DOHH2 (cell line): ENCODE measurements around the gene TCIRG1.

ENCODE experiments used
- H3F3A ChIP-seq: fragments of 200-600 bp; sonication (generic), shearing (Covaris generic); 2 replicates; pipeline ENCODE4 v1.6.0; 2016; ENCODE audit warnings: antibody characterized with exemption, mild to moderate bottlenecking; ENCODE audit not compliant: control insufficient read depth, insufficient read depth
- H3K27ac ChIP-seq: fragments of 200-600 bp; sonication (generic); 2 replicates; pipeline ENCODE4 v1.5.1; 2014; ENCODE audit warnings: low read depth, mild to moderate bottlenecking, low read length, moderate library complexity
- H3K27me3 ChIP-seq: fragments of 200-600 bp; sonication (generic); 2 replicates; pipeline ENCODE4 v1.6.1; 2014; ENCODE audit warnings: mild to moderate bottlenecking, low read length, mixed read lengths; ENCODE audit not compliant: control insufficient read depth
- H3K36me3 ChIP-seq: fragments of 200-600 bp; sonication (generic); 2 replicates; pipeline ENCODE4 v1.6.1; 2014; ENCODE audit warnings: mild to moderate bottlenecking, low read length, moderate library complexity, mixed read lengths; ENCODE audit not compliant: control insufficient read depth
- H3K4me1 ChIP-seq: fragments of 200-600 bp; sonication (generic); 2 replicates; pipeline ENCODE4 v1.6.1; 2014; ENCODE audit warnings: mild to moderate bottlenecking, low read length, mixed read lengths; ENCODE audit not compliant: control insufficient read depth
- H3K4me2 ChIP-seq: fragments of 200-600 bp; sonication (generic); 2 replicates; pipeline ENCODE4 v1.6.0; 2014; ENCODE audit warnings: mild to moderate bottlenecking, low read length, moderate library complexity
- H3K4me3 ChIP-seq: fragments of 200-600 bp; sonication (generic); 2 replicates; pipeline ENCODE4 v1.5.1; 2014; ENCODE audit warnings: mild to moderate bottlenecking, low read length, mixed read lengths
- H3K79me2 ChIP-seq: fragments of 200-600 bp; sonication (generic); 2 replicates; pipeline ENCODE4 v1.6.1; 2014; ENCODE audit warnings: mild to moderate bottlenecking, low read length, mixed read lengths; ENCODE audit not compliant: control insufficient read depth
- H3K9me2 ChIP-seq: fragments of 200-600 bp; sonication (generic); replicated peaks from 2 replicates; pipeline ENCODE4 v1.6.1; 2014; ENCODE audit warnings: mild to moderate bottlenecking, low read length, mixed read lengths; ENCODE audit not compliant: control insufficient read depth
- H3K9me3 ChIP-seq: fragments of 200-600 bp; sonication (generic); 2 replicates; pipeline ENCODE4 v1.6.1; 2014; ENCODE audit warnings: antibody characterized with exemption, low read length, mixed read lengths; ENCODE audit not compliant: control insufficient read depth, insufficient read depth
- H4K20me1 ChIP-seq: fragments of 200-600 bp; sonication (generic); 2 replicates; pipeline ENCODE4 v1.6.0; 2014; ENCODE audit warnings: low read depth, mild to moderate bottlenecking, antibody characterized with exemption, low read length, moderate library complexity; ENCODE audit not compliant: control insufficient read depth, insufficient read depth
- CTCF ChIP-seq: fragments of 200-600 bp; sonication (generic); IDR thresholded peaks from one replicate; pipeline ENCODE4 v1.5.1; 2014; ENCODE audit warnings: antibody characterized with exemption, mild to moderate bottlenecking, low read depth, low read length; ENCODE audit not compliant: poor library complexity, severe bottlenecking
- EZH2phosphoT487 ChIP-seq: fragments of 200-600 bp; sonication (generic); IDR thresholded peaks from 2 replicates; pipeline ENCODE4 v1.6.1; 2017; ENCODE audit warnings: borderline replicate concordance, mild to moderate bottlenecking, antibody characterized with exemption, low read length, moderate library complexity, mixed read lengths

The TCIRG1 gene

GRCh38 chr11:68028802-68029545, 9.9 kb upstream of the TCIRG1 start:
- no peak for TF ChIP-seq EZH2phosphoT487
- TF ChIP-seq CTCF, result no peak
- H3K9me2 ChIP-seq, result no peaks in the 10 kb centered on the region
- H3K4me1 ChIP-seq, result peaks cover 20% of the 10 kb centered on the region
- H3K4me3 ChIP-seq, result peak overlapping the region; percentile 81
- H3K27ac ChIP-seq, result no peak overlapping the region
- H3K4me2 ChIP-seq, result peak overlapping the region; percentile 66
- H3F3A ChIP-seq, result no peaks in the 10 kb centered on the region; the same call in 1 of the 2 replicates
- H3K9me3 ChIP-seq, result no peaks in the 10 kb centered on the region
- H3K36me3 ChIP-seq, result peaks cover 22% of the 10 kb centered on the region
- peaks cover 32% of the 10 kb centered on the region for H3K79me2 ChIP-seq
- H4K20me1 ChIP-seq, result no peaks in the 10 kb centered on the region
- no peaks in the 10 kb centered on the region for H3K27me3 ChIP-seq

GRCh38 chr11:68030318-68031143, 8.3 kb upstream of the TCIRG1 start, which contains the start of gene NDUFS8:
Gene NDUFS8, plus strand, starts transcription at chr11:68030681. Its CDS starts 1,471 bp downstream, at chr11:68032152.
- Histone ChIP-seq H3K9me3 (no peaks in the 10 kb centered on the region), H3K79me2 (peaks cover 32% of the 10 kb centered on the region), H3K4me2 (peak within 1 kb of the TSS; percentile 66), H4K20me1 (no peaks in the 10 kb centered on the region), H3K4me3 (peak within 1 kb of the TSS; percentile 81), H3K36me3 (peaks cover 27% of the 10 kb centered on the region), H3K4me1 (peaks cover 20% of the 10 kb centered on the region), H3F3A (no peaks in the 10 kb centered on the region), H3K9me2 (no peaks in the 10 kb centered on the region), H3K27ac (peak within 1 kb of the TSS; percentile 53), H3K27me3 (no peaks in the 10 kb centered on the region)
- TF ChIP-seq CTCF (no peak), EZH2phosphoT487 (no peak)

GRCh38 chr11:68031144-68031464, 7.7 kb upstream of the TCIRG1 start:
- Histone ChIP-seq H3K27ac (peak overlapping the region; percentile 53), H3K9me3 (no peaks in the 10 kb centered on the region), H3K9me2 (no peaks in the 10 kb centered on the region), H3K4me1 (peaks cover 20% of the 10 kb centered on the region), H4K20me1 (no peaks in the 10 kb centered on the region), H3K27me3 (no peaks in the 10 kb centered on the region), H3K36me3 (peaks cover 27% of the 10 kb centered on the region), H3K79me2 (peaks cover 32% of the 10 kb centered on the region), H3K4me3 (peak overlapping the region; percentile 81), H3F3A (no peaks in the 10 kb centered on the region), H3K4me2 (peak overlapping the region; percentile 66)
- TF ChIP-seq EZH2phosphoT487, result no peak
- TF ChIP-seq CTCF, result no peak
